ENCODE results near the gene MACROD2.
"Not testable (repeated sequence)": the region's sequence is repeated elsewhere in the genome, so short reads cannot be mapped to it uniquely, and the experiment has no call there.

Gene MACROD2

GRCh38 chr20:14984768-14985622 is 989.7 kb downstream of the MACROD2 start:
- no peak for DNase-seq (ENCODE audit: low read depth, low spot score)

GRCh38 chr20:14986026-14986655 is 990.8 kb downstream of the MACROD2 start:
- no peak for DNase-seq (ENCODE audit: low read depth, low spot score)

- no peak for DNase-seq (ENCODE audit: low read depth, low spot score)
These were observed 991.3 kb downstream of the MACROD2 start for GRCh38 chr20:14986656-14987055.

GRCh38 chr20:14989535-14990290 is 994.4 kb downstream of the MACROD2 start:
- no peak for DNase-seq (ENCODE audit: low read depth, low spot score)

- DNase-seq (ENCODE audit: low read depth, low spot score): no peak
These were observed 995.7 kb downstream of the MACROD2 start for GRCh38 chr20:14991023-14991422.

GRCh38 chr20:14992153-14992552 is 996.8 kb downstream of the MACROD2 start:
- no peak for DNase-seq (ENCODE audit: low read depth, low spot score)

- no peak for DNase-seq (ENCODE audit: low read depth, low spot score)
These were observed 997.6 kb downstream of the MACROD2 start for GRCh38 chr20:14992961-14993360.

- no peak for DNase-seq (ENCODE audit: low read depth, low spot score)
These were observed 1001.8 kb downstream of the MACROD2 start for GRCh38 chr20:14996883-14997672.

- no peak for DNase-seq (ENCODE audit: low read depth, low spot score)
These were observed 1002.5 kb downstream of the MACROD2 start for GRCh38 chr20:14997791-14998190.

GRCh38 chr20:15005300-15005986 is 1010.1 kb downstream of the MACROD2 start:
- no peak for DNase-seq (ENCODE audit: low read depth, low spot score)

GRCh38 chr20:15011631-15012030 is 1016.3 kb downstream of the MACROD2 start:
- no peak for DNase-seq (ENCODE audit: low read depth, low spot score)

- DNase-seq (ENCODE audit: low read depth, low spot score): no peak
These were observed 1017.2 kb downstream of the MACROD2 start for GRCh38 chr20:15012566-15012965.

GRCh38 chr20:15016875-15017274 is 1021.6 kb downstream of the MACROD2 start:
- DNase-seq (ENCODE audit: low read depth, low spot score): not testable (repeated sequence)

GRCh38 chr20:15018966-15019365 is 1023.6 kb downstream of the MACROD2 start:
- no peak for DNase-seq (ENCODE audit: low read depth, low spot score)

GRCh38 chr20:15020845-15021244 is 1025.5 kb downstream of the MACROD2 start:
- no peak for DNase-seq (ENCODE audit: low read depth, low spot score)

- no peak for DNase-seq (ENCODE audit: low read depth, low spot score)
These were observed 1027.6 kb downstream of the MACROD2 start for GRCh38 chr20:15022921-15023320.

GRCh38 chr20:15026759-15027158 is 1031.4 kb downstream of the MACROD2 start:
- DNase-seq (ENCODE audit: low read depth, low spot score): no peak

GRCh38 chr20:15030826-15031225 is 1035.5 kb downstream of the MACROD2 start:
- no peak for DNase-seq (ENCODE audit: low read depth, low spot score)

- DNase-seq (ENCODE audit: low read depth, low spot score): no peak
These were observed 1036.4 kb downstream of the MACROD2 start for GRCh38 chr20:15031546-15032351.

GRCh38 chr20:15032352-15032622 is 1037.0 kb downstream of the MACROD2 start:
- no peak for DNase-seq (ENCODE audit: low read depth, low spot score)
